Omental fat pad (tissue), 4 donors: Measurements from ENCODE around the gene UBE2C. TPM values are rescaled to one million over a fixed set of nuclear protein-coding genes. Genes with fewer than 3 reads are reported as not detected.

Experiments used
- ATAC-seq: fragments of 150-250 bp; one replicate; pipeline ENCODE4 v1.9.1; 2016; ENCODE audit warnings: mild to moderate bottlenecking, moderate library complexity; ENCODE audit not compliant: low FRiP score
- DNase-seq: peaks from one replicate; pipeline ENCODE4 v3.0.0-alpha.2; 2019; ENCODE audit warnings: low spot score
- CTCF ChIP-seq, 3 donors: fragments of 450-650 bp; IDR thresholded peaks; one replicate each; pipeline ENCODE4 v1.5.1; 2016 to 2017; ENCODE audit warnings: antibody characterized with exemption in 3 of 3, mild to moderate bottlenecking in 3 of 3, moderate library complexity in 2 of 3
- total RNA-seq, 4 donors: library from RNA; depleted of rRNA; stranded (reverse); fragments of >200 nt; gene quantifications; one replicate each; pipeline ENCODE4 v1.1.0, GENCODE V29; 2016

UBE2C gene
- total RNA-seq, 4 donors from 2014 or later: 1.4 to 10.1 TPM; not detected in 2

GRCh38 chr20:45833883-45834796 lies 21.7 kb downstream of the UBE2C start:
- TF ChIP-seq CTCF (IDR thresholded peaks at IDR 0.05): no peak
- ATAC-seq (peak; percentile 88), DNase-seq (no peak)

DNA sequence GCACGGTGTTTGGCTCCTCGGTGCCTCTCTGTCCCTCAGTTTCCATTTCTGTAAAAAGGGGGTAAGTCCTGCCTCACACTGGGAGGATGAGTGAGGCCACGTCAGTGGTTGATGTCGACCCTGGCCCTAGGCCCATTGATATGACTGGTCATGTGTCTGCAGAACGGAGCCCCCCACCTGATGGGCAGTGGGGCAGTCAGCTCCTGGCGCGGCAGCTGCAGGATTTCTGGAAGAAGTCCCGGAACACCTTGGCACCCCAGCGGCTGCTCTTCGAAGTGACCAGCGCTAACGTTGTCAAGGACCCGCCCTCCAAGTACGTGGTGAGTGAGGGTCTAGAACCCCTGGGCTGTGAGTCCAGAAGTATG lies 22.3 kb downstream of the UBE2C start:
- TF ChIP-seq CTCF (IDR thresholded peaks at IDR 0.05): no peak
- ATAC-seq: no peak

DNA sequence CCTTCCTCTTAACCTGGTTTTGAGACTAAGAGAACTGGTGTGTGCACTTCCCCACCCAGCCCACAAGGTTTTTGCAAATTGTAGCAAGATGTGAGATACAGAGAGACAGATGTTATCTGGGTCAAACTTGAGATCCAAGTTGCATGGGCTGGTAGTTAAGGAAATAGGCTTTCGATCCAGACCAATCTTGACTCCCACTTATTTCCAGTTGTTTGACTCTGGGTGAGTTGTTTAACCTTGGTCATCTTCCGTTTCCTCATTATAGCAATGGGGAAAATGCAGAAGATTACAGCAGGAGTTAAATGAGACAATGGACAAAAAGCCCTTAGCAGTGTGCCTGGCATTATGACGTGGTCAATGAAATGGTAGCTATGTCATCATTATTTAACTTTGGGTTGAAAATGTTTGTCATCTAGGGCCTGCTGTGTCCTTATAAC lies 22.9 kb downstream of the UBE2C start:
- ATAC-seq: no peak
- no peak for TF ChIP-seq CTCF (IDR thresholded peaks at IDR 0.05)
- no peak for DNase-seq

More for the DNA sequence above, 22.3 kb downstream of the UBE2C start:
- DNase-seq: no peak

DNA sequence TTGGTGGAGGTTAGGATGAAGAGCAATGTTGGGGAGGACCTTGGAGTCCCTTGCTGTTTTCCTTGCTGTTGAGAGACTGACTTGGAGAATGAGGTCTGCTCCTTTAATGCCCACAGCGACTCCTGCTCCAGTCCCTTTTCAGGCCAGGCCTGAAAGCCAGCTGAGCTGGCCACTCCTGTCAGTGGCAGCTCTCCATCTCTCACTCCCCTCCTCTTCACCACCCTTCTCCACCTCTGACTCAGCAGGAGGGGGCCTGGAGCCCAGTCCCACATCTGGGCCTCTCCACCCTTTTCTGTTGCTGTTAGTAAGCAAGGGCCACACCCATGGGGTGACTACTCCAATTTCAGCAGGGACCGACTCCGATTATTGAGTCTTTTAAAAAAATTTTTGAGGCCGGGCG lies 23.4 kb downstream of the UBE2C start:
- DNase-seq (no peak), ATAC-seq (peak; percentile 44)
- no peak for TF ChIP-seq CTCF (IDR thresholded peaks at IDR 0.05)

- ATAC-seq (no peak), DNase-seq (no peak)
- TF ChIP-seq CTCF (IDR thresholded peaks at IDR 0.05): no peak
These were observed 24.4 kb downstream of the UBE2C start for GRCh38 chr20:45836841-45837240.

GRCh38 chr20:45840700-45841198 lies 28.3 kb downstream of the UBE2C start:
- ATAC-seq (no peak), DNase-seq (no peak)
- no peak for TF ChIP-seq CTCF (IDR thresholded peaks at IDR 0.05)
